ENCODE results near the gene UBR1. TPM values are rescaled to one million over a fixed set of nuclear protein-coding genes. Genes with fewer than 3 reads are reported as not detected.

UBR1 gene
- total RNA-seq, 3 donors from 2014 or later (not counting 1 experiment from before 2014, with no cell fraction given), result 54.3 to 70.5 (median 61.4) TPM

- no peak overlapping the region for H3K27ac ChIP-seq (ENCODE audit: low read length)
- peaks cover 28% of the 10 kb centered on the region for H3K36me3 Mint-ChIP-seq
- peak overlapping the region; percentile 42 to 45 for H3K27ac Mint-ChIP-seq
These were observed 37.5 kb upstream of the UBR1 start for GRCh38 chr15:43143203-43143941.

GRCh38 chr15:43135351-43135750 is 29.5 kb upstream of the UBR1 start:
- no peaks in the 10 kb centered on the region for H3K9me3 ChIP-seq (ENCODE audit: control insufficient read depth, insufficient read depth, low read length)
- TF ChIP-seq, protein P1, sequence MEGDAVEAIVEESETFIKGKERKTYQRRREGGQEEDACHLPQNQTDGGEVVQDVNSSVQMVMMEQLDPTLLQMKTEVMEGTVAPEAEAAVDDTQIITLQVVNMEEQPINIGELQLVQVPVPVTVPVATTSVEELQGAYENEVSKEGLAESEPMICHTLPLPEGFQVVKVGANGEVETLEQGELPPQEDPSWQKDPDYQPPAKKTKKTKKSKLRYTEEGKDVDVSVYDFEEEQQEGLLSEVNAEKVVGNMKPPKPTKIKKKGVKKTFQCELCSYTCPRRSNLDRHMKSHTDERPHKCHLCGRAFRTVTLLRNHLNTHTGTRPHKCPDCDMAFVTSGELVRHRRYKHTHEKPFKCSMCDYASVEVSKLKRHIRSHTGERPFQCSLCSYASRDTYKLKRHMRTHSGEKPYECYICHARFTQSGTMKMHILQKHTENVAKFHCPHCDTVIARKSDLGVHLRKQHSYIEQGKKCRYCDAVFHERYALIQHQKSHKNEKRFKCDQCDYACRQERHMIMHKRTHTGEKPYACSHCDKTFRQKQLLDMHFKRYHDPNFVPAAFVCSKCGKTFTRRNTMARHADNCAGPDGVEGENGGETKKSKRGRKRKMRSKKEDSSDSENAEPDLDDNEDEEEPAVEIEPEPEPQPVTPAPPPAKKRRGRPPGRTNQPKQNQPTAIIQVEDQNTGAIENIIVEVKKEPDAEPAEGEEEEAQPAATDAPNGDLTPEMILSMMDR (IDR thresholded peaks at IDR 0.05), result no peak
- 96% methylated on average over 3 of the region's 3 CpGs for WGBS (ENCODE audit: insufficient coverage)
- Mint-ChIP-seq H3K27ac (peak overlapping the region; percentile 84 to 97), H3K4me3 (peak overlapping the region; percentile 90), H3K4me1 (peaks cover 16 to 29% of the 10 kb centered on the region in 2 donors), H3K9me3 (no peaks in the 10 kb centered on the region), H3K36me3 (peaks cover 20% of the 10 kb centered on the region), H3K27me3 (ENCODE audit: low read depth in 2 of 2) (no peaks in the 10 kb centered on the region)
- DNase-seq (no peak), ATAC-seq (no peak)
- H3K4me1 ChIP-seq (ENCODE audit: control insufficient read depth, insufficient read depth, low read length), result peaks cover 12% of the 10 kb centered on the region
- no peak overlapping the region for H3K4me3 ChIP-seq (ENCODE audit: low read length)
- peaks cover 34% of the 10 kb centered on the region for H3K36me3 ChIP-seq (ENCODE audit: control insufficient read depth, insufficient read depth, low read length)
- intact Hi-C loops (cut with micrococcal nuclease), result no loop called here
- H3K27me3 ChIP-seq (ENCODE audit: control insufficient read depth, insufficient read depth, low read length), result no peaks in the 10 kb centered on the region
- H3K27ac ChIP-seq (ENCODE audit: low read length), result no peak overlapping the region

More at GRCh38 chr15:43143203-43143941, 37.5 kb upstream of the UBR1 start:
- H3K4me3 Mint-ChIP-seq, result no peak overlapping the region
- 97% methylated on average over 4 of the region's 4 CpGs for WGBS (ENCODE audit: insufficient coverage)
- H3K27me3 ChIP-seq (ENCODE audit: control insufficient read depth, insufficient read depth, low read length), result no peaks in the 10 kb centered on the region
- H3K4me3 ChIP-seq (ENCODE audit: low read length), result no peak overlapping the region
- H3K9me3 ChIP-seq (ENCODE audit: control insufficient read depth, insufficient read depth, low read length), result no peaks in the 10 kb centered on the region
- H3K27me3 Mint-ChIP-seq (ENCODE audit: low read depth in 2 of 2), result no peaks in the 10 kb centered on the region
- peaks cover 12 to 13% of the 10 kb centered on the region in 2 donors for H3K4me1 Mint-ChIP-seq
- H3K4me1 ChIP-seq (ENCODE audit: control insufficient read depth, insufficient read depth, low read length), result no peaks in the 10 kb centered on the region
- ATAC-seq (no peak), DNase-seq (no peak)
- peaks cover 51% of the 10 kb centered on the region for H3K36me3 ChIP-seq (ENCODE audit: control insufficient read depth, insufficient read depth, low read length)
- intact Hi-C loops (cut with micrococcal nuclease), result no loop called here
- TF ChIP-seq, protein P1 (IDR thresholded peaks at IDR 0.05), result no peak
- H3K9me3 Mint-ChIP-seq, result no peaks in the 10 kb centered on the region

- TF ChIP-seq, protein P1 (IDR thresholded peaks at IDR 0.05), result no peak
- Mint-ChIP-seq H3K4me3 (peak overlapping the region; percentile 90), H3K36me3 (peaks cover 9% of the 10 kb centered on the region), H3K9me3 (peaks cover 0 to 2% of the 10 kb centered on the region in 2 donors), H3K27ac (peak overlapping the region; percentile 84 to 97), H3K27me3 (ENCODE audit: low read depth in 2 of 2) (peaks cover 0 to 7% of the 10 kb centered on the region in 2 donors), H3K4me1 (peaks cover 16 to 29% of the 10 kb centered on the region in 2 donors)
- 13% methylated on average over 12 of the region's 12 CpGs for WGBS (ENCODE audit: insufficient coverage)
- intact Hi-C loops (cut with micrococcal nuclease), result no loop called here
- no peak for ATAC-seq
- peak overlapping the region; percentile 74 for H3K27ac ChIP-seq (ENCODE audit: low read length)
- H3K9me3 ChIP-seq (ENCODE audit: control insufficient read depth, insufficient read depth, low read length), result no peaks in the 10 kb centered on the region
- no peaks in the 10 kb centered on the region for H3K27me3 ChIP-seq (ENCODE audit: control insufficient read depth, insufficient read depth, low read length)
- H3K4me3 ChIP-seq (ENCODE audit: low read length), result peak overlapping the region; percentile 54
- no peak for DNase-seq
- H3K4me1 ChIP-seq (ENCODE audit: control insufficient read depth, insufficient read depth, low read length), result peaks cover 12% of the 10 kb centered on the region
- peaks cover 23% of the 10 kb centered on the region for H3K36me3 ChIP-seq (ENCODE audit: control insufficient read depth, insufficient read depth, low read length)
These were observed 28.4 kb upstream of the UBR1 start for GRCh38 chr15:43134157-43134635.
